HFFc6 (cell line): ENCODE measurements around the gene IFNA7. TPM values are rescaled to one million over a fixed set of nuclear protein-coding genes. Genes with fewer than 3 reads are reported as not detected.
"Not testable (repeated sequence)": the region's sequence is repeated elsewhere in the genome, so short reads cannot be mapped to it uniquely, and the experiment has no call there.

Experiments used
- DNase-seq: peaks from one replicate; pipeline ENCODE4 v3.0.0-alpha.2; 2018
- H3K27ac Mint-ChIP-seq: 2 replicates; pipeline ENCODE4 v1.8.0; 2020; ENCODE audit warnings: mild to moderate bottlenecking, mixed read lengths
- H3K27me3 Mint-ChIP-seq: 2 replicates; pipeline ENCODE4 v1.8.0; 2021; ENCODE audit warnings: mild to moderate bottlenecking, moderate library complexity, mixed read lengths; ENCODE audit not compliant: insufficient read depth
- H3K36me3 Mint-ChIP-seq: 2 replicates; pipeline ENCODE4 v1.8.0; 2021; ENCODE audit warnings: low read depth, mixed read lengths
- H3K4me1 Mint-ChIP-seq: 2 replicates; pipeline ENCODE4 v1.8.0; 2020; ENCODE audit warnings: low read depth, mixed read lengths
- H3K4me3 Mint-ChIP-seq: 2 replicates; pipeline ENCODE4 v1.8.0; 2020; ENCODE audit warnings: mild to moderate bottlenecking, moderate library complexity, mixed read lengths
- H3K9me3 Mint-ChIP-seq: 2 replicates; pipeline ENCODE4 v1.8.0; 2020; ENCODE audit warnings: mild to moderate bottlenecking, mixed read lengths
- total RNA-seq, 6 experiments: library from RNA; stranded (reverse); fragmentation: NEBNext Ultra II Directional; extraction: Animal tissue kit (Norgen Biotek cat#: 25700); gene quantifications; 2 replicates in 1 of 6; 3 replicates in 5 of 6; pipeline ENCODE4 v1.2.3, GENCODE V29; 2021
- TF ChIP-seq, protein P1 (sequence below): fragments of 200-600 bp; sonication (generic); IDR thresholded peaks from 2 replicates; pipeline ENCODE4 v1.5.0; 2021; ENCODE audit warnings: antibody characterized with exemption, mild to moderate bottlenecking

Gene IFNA7
- total RNA-seq, 6 experiments from 2014 or later = not detected

DNA sequence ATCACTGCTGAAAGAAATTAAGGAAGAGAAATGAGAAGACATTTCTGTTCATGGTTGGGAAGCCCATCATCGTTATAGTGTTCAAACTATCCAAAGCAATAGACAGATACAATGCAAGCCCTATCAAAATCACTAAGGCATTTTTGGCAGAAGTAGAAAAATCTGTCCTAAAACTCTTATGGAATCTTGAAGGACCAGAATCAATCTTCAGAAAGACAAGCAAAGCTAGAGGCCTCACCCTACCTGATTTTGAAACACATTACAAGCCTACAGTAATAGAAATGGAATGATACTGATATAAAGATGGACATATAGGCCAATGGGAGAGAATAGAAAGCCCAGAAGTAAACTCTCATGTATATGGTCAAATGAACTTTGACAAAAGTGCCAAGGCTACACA lies 30.7 kb downstream of the IFNA7 start:
- 0 out of 2 replicates have a peak, but pooled peaks cover 5% of the 10 kb centered on the region for H3K4me1 Mint-ChIP-seq
- H3K27me3 Mint-ChIP-seq = peaks cover 6% of the 10 kb centered on the region
- no peak overlapping the region for H3K27ac Mint-ChIP-seq
- TF ChIP-seq, protein P1, sequence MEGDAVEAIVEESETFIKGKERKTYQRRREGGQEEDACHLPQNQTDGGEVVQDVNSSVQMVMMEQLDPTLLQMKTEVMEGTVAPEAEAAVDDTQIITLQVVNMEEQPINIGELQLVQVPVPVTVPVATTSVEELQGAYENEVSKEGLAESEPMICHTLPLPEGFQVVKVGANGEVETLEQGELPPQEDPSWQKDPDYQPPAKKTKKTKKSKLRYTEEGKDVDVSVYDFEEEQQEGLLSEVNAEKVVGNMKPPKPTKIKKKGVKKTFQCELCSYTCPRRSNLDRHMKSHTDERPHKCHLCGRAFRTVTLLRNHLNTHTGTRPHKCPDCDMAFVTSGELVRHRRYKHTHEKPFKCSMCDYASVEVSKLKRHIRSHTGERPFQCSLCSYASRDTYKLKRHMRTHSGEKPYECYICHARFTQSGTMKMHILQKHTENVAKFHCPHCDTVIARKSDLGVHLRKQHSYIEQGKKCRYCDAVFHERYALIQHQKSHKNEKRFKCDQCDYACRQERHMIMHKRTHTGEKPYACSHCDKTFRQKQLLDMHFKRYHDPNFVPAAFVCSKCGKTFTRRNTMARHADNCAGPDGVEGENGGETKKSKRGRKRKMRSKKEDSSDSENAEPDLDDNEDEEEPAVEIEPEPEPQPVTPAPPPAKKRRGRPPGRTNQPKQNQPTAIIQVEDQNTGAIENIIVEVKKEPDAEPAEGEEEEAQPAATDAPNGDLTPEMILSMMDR = no peak
- no peak for DNase-seq
- no peak overlapping the region for H3K4me3 Mint-ChIP-seq
- H3K36me3 Mint-ChIP-seq = no peaks in the 10 kb centered on the region
- H3K9me3 Mint-ChIP-seq = no peaks in the 10 kb centered on the region

DNA sequence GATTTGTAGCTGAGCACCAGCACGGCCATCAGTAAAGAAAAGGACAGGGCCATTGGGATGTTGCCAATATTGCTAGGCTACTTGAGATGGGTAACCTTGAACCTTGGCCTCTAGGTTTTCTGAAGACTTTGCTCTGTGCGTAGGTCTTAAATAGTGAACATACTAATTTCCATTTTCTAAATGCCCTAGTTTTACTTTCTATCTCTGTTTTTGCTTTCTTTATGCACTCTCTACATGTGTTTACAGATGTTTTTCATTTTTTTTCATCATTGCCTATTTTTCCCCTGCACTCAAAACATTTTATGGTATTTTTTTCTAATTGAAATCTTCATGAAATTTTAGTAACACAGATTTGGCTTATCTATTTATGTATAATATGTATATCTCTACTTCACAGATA lies 35.4 kb downstream of the IFNA7 start, which contains the start of gene IFNA21:
Gene IFNA21, minus strand, starts transcription at position 101 of the 400 bp plus-strand sequence. Its CDS starts 48 bp downstream, at position 53.
- not testable (repeated sequence) for H3K27ac Mint-ChIP-seq, H3K36me3 Mint-ChIP-seq, H3K27me3 Mint-ChIP-seq, H3K4me3 Mint-ChIP-seq, H3K9me3 Mint-ChIP-seq, H3K4me1 Mint-ChIP-seq, DNase-seq

DNA sequence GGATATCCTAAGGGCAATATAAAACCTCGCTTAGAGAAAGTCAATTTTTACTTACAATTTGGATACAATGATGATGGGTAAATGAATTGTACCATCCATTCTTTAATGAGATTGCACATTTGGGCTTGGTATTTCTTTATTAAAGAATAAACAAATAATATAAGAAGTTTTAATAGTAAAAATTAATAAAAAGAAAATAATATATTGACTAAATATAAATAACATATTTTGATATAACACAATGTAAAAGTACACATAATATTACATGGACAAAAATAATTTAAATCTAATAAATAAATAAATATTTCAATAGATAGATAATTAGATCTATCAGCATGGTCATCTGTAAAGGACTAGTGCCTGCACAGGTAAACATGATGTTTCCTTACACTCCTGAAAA lies 36.5 kb downstream of the IFNA7 start:
- Mint-ChIP-seq H3K9me3 (no peaks in the 10 kb centered on the region), H3K27ac (no peak overlapping the region), H3K36me3 (no peaks in the 10 kb centered on the region), H3K27me3 (peaks cover 5% of the 10 kb centered on the region), H3K4me1 (no peaks in the 10 kb centered on the region), H3K4me3 (no peak overlapping the region)
- TF ChIP-seq, protein P1 = no peak
- DNase-seq = no peak

DNA sequence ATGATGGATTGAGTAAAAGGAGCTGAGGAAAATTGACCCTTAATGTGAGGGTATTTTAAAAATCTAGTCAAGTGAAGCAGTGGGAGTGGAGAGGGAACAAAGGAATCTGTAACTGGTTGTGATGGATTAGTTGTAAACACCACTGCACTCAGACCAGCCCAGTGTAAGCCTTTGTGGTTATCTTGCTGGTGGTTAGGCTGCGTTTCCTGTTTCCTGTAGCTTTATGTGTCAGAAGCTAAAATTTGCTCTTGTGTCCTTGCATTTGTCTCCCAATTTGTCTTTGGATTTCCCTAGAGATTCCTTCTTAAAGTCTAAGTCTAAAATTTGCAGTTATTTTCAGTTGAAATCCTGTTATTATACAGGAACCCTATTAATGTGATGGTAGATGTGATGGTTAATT lies 41.8 kb downstream of the IFNA7 start:
- H3K27me3 Mint-ChIP-seq = peaks cover 4% of the 10 kb centered on the region
- H3K4me1 Mint-ChIP-seq = peaks cover 3% of the 10 kb centered on the region; the same call in 1 of the 2 replicates
- DNase-seq = no peak
- H3K36me3 Mint-ChIP-seq = no peaks in the 10 kb centered on the region
- no peak overlapping the region for H3K27ac Mint-ChIP-seq
- no peaks in the 10 kb centered on the region for H3K9me3 Mint-ChIP-seq
- no peak overlapping the region for H3K4me3 Mint-ChIP-seq
- TF ChIP-seq, protein P1 = no peak

DNA sequence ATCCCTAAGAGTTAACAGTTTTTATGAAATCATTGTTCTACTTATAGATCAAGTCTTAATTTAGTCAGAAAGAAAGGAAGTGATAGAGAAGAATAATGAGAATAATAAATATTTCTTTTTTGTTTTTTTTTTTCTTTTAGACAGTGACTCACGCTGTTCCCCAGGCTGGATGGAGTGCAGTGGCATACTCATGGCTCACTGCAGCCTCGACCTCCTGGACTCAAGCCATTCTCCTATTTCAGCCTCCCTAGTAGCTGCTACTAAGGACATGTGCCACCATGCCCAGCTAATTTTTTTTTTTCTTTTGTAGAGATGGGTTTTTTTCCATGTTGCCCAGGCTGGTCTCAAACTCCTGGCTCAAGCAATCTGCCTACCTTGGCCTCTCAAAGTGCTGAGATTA lies 46.5 kb downstream of the IFNA7 start:
- H3K9me3 Mint-ChIP-seq = no peaks in the 10 kb centered on the region
- H3K36me3 Mint-ChIP-seq = no peaks in the 10 kb centered on the region
- H3K4me1 Mint-ChIP-seq = peaks cover 10% of the 10 kb centered on the region; the same call in 1 of the 2 replicates
- no peaks in the 10 kb centered on the region; the same call in 1 of the 2 replicates for H3K27me3 Mint-ChIP-seq
- TF ChIP-seq, protein P1 = no peak
- H3K27ac Mint-ChIP-seq = no peak overlapping the region
- no peak for DNase-seq
- H3K4me3 Mint-ChIP-seq = peak overlapping the region; percentile 48; the same call in 1 of the 2 replicates

DNA sequence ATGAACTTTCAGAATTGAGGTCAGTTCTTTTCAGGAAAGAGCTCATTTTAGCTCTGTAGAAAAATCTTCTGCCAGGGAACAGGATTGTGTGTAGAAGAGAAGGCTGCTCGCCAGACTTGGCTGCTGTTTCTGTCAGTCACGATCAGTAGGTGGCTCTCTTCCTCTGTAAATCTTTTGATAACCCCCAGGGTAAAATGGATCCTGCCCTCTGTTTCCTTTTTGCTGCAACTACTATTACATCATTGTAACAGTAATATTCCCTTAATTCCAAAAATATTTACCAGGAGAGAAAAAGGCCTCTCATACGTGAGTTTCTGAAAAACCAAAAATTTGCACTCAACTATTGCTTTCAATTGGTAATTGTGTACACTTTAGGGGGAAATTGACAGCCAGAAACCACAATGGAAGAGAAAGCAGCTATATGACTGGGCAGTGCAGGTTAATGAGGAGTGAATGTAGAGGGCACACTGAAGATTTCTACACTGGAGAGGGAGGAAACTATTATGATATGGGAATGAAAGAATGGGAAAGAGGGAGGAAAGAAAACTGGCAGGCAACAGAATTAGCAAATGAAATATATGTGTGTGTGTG lies 47.9 kb downstream of the IFNA7 start:
- no peak overlapping the region for H3K4me3 Mint-ChIP-seq
- H3K9me3 Mint-ChIP-seq = no peaks in the 10 kb centered on the region
- TF ChIP-seq, protein P1 = peak; percentile 28; the same call in 1 of the 2 replicates
- no peaks in the 10 kb centered on the region for H3K36me3 Mint-ChIP-seq
- DNase-seq = no peak
- peaks cover 10% of the 10 kb centered on the region; the same call in 1 of the 2 replicates for H3K4me1 Mint-ChIP-seq
- no peak overlapping the region for H3K27ac Mint-ChIP-seq
- H3K27me3 Mint-ChIP-seq = peaks cover 4% of the 10 kb centered on the region
